Ovary (tissue), 9 donors: ENCODE data around the gene SCARF2. TPM values are rescaled to one million over a fixed set of nuclear protein-coding genes. Genes with fewer than 3 reads are reported as not detected.

Source experiments
- DNase-seq, 5 donors: peaks; one replicate each; pipeline ENCODE4 v3.0.0-alpha.2; 2019 to 2020
- H3K27ac ChIP-seq, 2 donors: fragments of 200-600 bp; one replicate each; pipeline versions ENCODE4 v1.5.1 to v1.8.0; 2019 to 2022
- H3K27me3 ChIP-seq: fragments of 200-600 bp; one replicate; pipeline ENCODE4 v1.8.0; 2022
- H3K36me3 ChIP-seq: fragments of 200-600 bp; sonication (generic); one replicate; pipeline ENCODE4 v1.5.1; 2019
- H3K4me1 ChIP-seq: one replicate; pipeline ENCODE4 v1.8.1; 2013; ENCODE audit warnings: mild to moderate bottlenecking, moderate library complexity; ENCODE audit not compliant: insufficient read depth
- H3K4me3 ChIP-seq: fragments of 200-600 bp; sonication (generic); one replicate; pipeline ENCODE4 v1.5.1; 2017
- H3K9me3 ChIP-seq, 2 donors: fragments of 200-600 bp in 1 of 2; sonication (generic) in 1 of 2; one replicate each; pipeline versions ENCODE4 v1.5.1 to v1.8.1; 2013 to 2019; ENCODE audit warnings: mild to moderate bottlenecking in 1 of 2, moderate library complexity in 1 of 2
- CTCF ChIP-seq, 3 donors: fragments of 450-650 bp in 2 of 3; fragments of 200-600 bp in 1 of 3; IDR thresholded peaks; one replicate each; pipeline versions ENCODE4 v1.5.1 to v1.8.0; 2016 to 2022; ENCODE audit warnings: antibody characterized with exemption in 3 of 3, mild to moderate bottlenecking in 1 of 3
- EP300 ChIP-seq: sonication (generic); formaldehyde crosslinking; IDR thresholded peaks from one replicate; pipeline ENCODE4 v1.6.1; 2017; ENCODE audit warnings: antibody characterized with exemption
- POLR2A ChIP-seq: fragments of 450-650 bp; IDR thresholded peaks from one replicate; pipeline ENCODE4 v1.6.1; 2017; ENCODE audit warnings: antibody characterized with exemption, mild to moderate bottlenecking, moderate library complexity
- WGBS, 3 donors: extraction: QIAGEN DNeasy Blood & Tissue Kit in 1 of 3; methylation state at CpG; one replicate each; pipeline versions ENCODE4 v1.1.5 to v1.1.7; 2013 to 2017; 5-methylcytosine and 5-hydroxymethylcytosine counted together
- intact Hi-C, 4 donors: fragments of 100-400 bp; cut with DNase I; formaldehyde crosslinking; loops; one replicate each; pipeline versions ENCODE4 v1.11.0 to v1.15.1; 2022 to 2023
- polyA plus RNA-seq, 2 donors: library from polyadenylated mRNA; stranded (reverse); fragments of 200-250 nt in 1 of 2; fragments of 350-450 nt in 1 of 2; fragmentation: Illumina TruSeq in 1 of 2; extraction: RNeasy Lipid Tissue Mini Kit (QIAGEN cat#74804) in 1 of 2; gene quantifications; one replicate each; pipeline ENCODE4 v1.2.3, GENCODE V29; 2013 to 2014
- total RNA-seq, 7 donors: library from RNA; depleted of rRNA in 2 of 7; stranded (reverse); fragments of >200 nt in 2 of 7; fragmentation: NEBNext Ultra II Directional in 3 of 7; extraction: Animal tissue kit (Norgen Biotek cat#: 25700) in 3 of 7; gene quantifications; one replicate each; pipeline versions ENCODE4 v1.1.0 to v1.2.4, GENCODE V29; 2016 to 2023
- donor health status: DM: no; HTN: no; CAD: no; lungs with moderate emphysema.
- donor health status: DM: no; HTN: no; CAD: no.
- donor health status: Bipolar disorder and iron deficiency.
- donor health status: DM: yes; HTN: yes; CAD: no.
- donor health status: DM: no; HTN: no; CAD: no.
- donor health status: DM: yes; HTN: yes; CAD: no.

Gene SCARF2
- total and polyA plus RNA-seq, 9 donors, result 2.1 to 44.6 (median 19.9) TPM

DNA sequence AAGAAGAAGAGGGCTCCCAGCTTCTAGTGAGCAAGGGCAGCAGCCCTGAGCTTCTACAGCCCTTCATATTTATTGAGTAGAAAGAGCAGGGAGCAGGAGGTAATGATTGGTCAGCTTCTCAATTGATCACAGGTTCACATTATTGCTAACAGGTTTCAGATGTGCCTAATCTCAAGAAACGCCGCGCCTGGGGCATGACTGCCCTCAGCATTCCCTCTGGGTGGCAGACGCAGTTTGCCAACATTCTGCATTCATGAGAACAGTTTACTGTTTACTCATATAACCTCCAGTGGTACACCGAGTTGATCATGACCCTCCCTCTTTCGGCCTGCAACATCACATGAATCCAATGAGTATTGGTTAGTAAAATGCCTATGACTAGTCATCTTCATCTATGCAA lies 48.3 kb downstream of the SCARF2 start:
- DNase-seq, result no peak
- intact Hi-C loops, result no loop called here
- Histone ChIP-seq H3K9me3 (no peaks in the 10 kb centered on the region), H3K27me3 (no peaks in the 10 kb centered on the region), H3K4me1 (peaks cover 3% of the 10 kb centered on the region), H3K27ac (no peak overlapping the region), H3K4me3 (no peak overlapping the region), H3K36me3 (no peaks in the 10 kb centered on the region)
- 89 to 95% (median 94%) methylated on average over 6 of the region's 6 CpGs for WGBS, 3 donors
- TF ChIP-seq POLR2A (no peak), EP300 (no peak), CTCF (IDR thresholded peaks at IDR 0.05) (no peak)

GRCh38 chr22:20388200-20388599 lies 49.4 kb downstream of the SCARF2 start:
- Histone ChIP-seq H3K27ac (no peak overlapping the region), H3K9me3 (no peaks in the 10 kb centered on the region), H3K4me1 (no peaks in the 10 kb centered on the region), H3K36me3 (no peaks in the 10 kb centered on the region), H3K27me3 (no peaks in the 10 kb centered on the region), H3K4me3 (no peak overlapping the region)
- TF ChIP-seq POLR2A (no peak), CTCF (IDR thresholded peaks at IDR 0.05) (no peak), EP300 (no peak)
- no peak for DNase-seq
- intact Hi-C loops, result no loop called here

DNA sequence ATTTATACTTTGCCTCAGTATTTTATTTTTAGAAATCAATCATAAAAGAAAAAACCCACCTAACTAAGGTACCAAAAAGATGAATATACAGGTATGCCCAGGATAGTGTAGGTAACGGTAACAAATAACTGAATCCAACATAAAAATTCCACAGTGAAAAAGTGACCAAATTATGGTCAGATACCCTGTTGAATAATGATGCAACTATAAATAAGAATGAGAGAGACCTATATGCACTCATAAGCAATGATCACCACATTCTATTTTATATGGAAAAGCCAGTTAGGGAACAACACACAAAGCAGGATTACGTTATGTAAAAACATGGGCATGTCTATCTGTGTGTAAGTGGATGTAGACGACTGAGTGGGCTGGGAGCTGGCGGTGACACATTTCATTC lies 50.7 kb downstream of the SCARF2 start:
- Histone ChIP-seq H3K4me1 (no peaks in the 10 kb centered on the region), H3K27ac (no peak overlapping the region), H3K9me3 (no peaks in the 10 kb centered on the region), H3K4me3 (no peak overlapping the region), H3K27me3 (no peaks in the 10 kb centered on the region), H3K36me3 (no peaks in the 10 kb centered on the region)
- intact Hi-C loops, result no loop called here
- TF ChIP-seq EP300, result no peak
- TF ChIP-seq CTCF (IDR thresholded peaks at IDR 0.05), result no peak
- TF ChIP-seq POLR2A, result no peak
- DNase-seq, result no peak
- 81 to 83% (median 82%) methylated on average over 4 of the region's 4 CpGs for WGBS, 3 donors

- Histone ChIP-seq H3K9me3 (no peaks in the 10 kb centered on the region), H3K27ac (no peak overlapping the region), H3K4me1 (no peaks in the 10 kb centered on the region), H3K27me3 (no peaks in the 10 kb centered on the region), H3K4me3 (no peak overlapping the region), H3K36me3 (no peaks in the 10 kb centered on the region)
- whole genome bisulfite sequencing, 3 donors, result 58 to 75% (median 63%) methylated on average over 2 of the region's 2 CpGs
- intact Hi-C loops, result no loop called here
- no peak for TF ChIP-seq CTCF (IDR thresholded peaks at IDR 0.05)
- DNase-seq, result no peak
These were observed 51.3 kb downstream of the SCARF2 start for GRCh38 chr22:20386336-20386735.

DNA sequence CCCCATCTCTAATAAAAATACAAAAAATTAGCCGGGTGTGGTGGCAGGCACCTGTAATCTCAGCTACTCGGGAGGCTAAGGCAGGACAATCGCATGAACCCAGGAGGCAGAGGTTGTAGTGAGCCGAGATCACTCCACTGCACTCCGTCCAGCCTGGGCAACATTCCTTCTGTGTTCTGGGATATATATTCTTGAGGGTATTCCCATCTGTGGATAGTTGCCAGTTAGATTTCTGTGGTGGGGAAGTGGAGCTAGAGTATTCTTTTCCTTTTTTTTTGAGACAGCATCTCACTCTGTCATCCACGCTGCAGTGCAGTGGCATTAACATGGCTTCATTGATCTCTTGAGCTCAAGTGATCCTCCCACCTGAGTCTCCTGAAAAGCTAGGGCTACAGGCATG lies 52.8 kb downstream of the SCARF2 start:
- intact Hi-C loops, result no loop called here
- Histone ChIP-seq H3K27ac (no peak overlapping the region), H3K4me1 (no peaks in the 10 kb centered on the region), H3K27me3 (no peaks in the 10 kb centered on the region), H3K36me3 (no peaks in the 10 kb centered on the region), H3K4me3 (no peak overlapping the region), H3K9me3 (no peaks in the 10 kb centered on the region)
- TF ChIP-seq CTCF (IDR thresholded peaks at IDR 0.05) (no peak), POLR2A (no peak), EP300 (no peak)
- no peak for DNase-seq
- 91 to 95% (median 92%) methylated on average over 6 of the region's 6 CpGs for WGBS, 3 donors
